Ascending aorta (tissue), 2 donors: Measurements from ENCODE around the gene NDUFB11. TPM values are rescaled to one million over a fixed set of nuclear protein-coding genes. Genes with fewer than 3 reads are reported as not detected.

Experiments used
- DNase-seq, 2 donors: peaks; one replicate each; pipeline ENCODE4 v3.0.0-alpha.2; 2019; ENCODE audit warnings: low spot score in 2 of 2
- H3K27ac ChIP-seq, 2 donors: fragments of 200-600 bp; sonication (generic); one replicate each; pipeline ENCODE4 v1.5.1; 2016 to 2017; ENCODE audit warnings: mild to moderate bottlenecking in 1 of 2
- H3K27me3 ChIP-seq: fragments of 200-600 bp; sonication (generic); one replicate; pipeline ENCODE4 v1.5.1; 2017
- H3K36me3 ChIP-seq, 2 donors: fragments of 200-600 bp; sonication (generic); one replicate each; pipeline ENCODE4 v1.5.1; 2016
- H3K4me1 ChIP-seq, 2 donors: fragments of 200-600 bp; sonication (generic); one replicate each; pipeline ENCODE4 v1.5.1; 2016 to 2017; ENCODE audit warnings: mild to moderate bottlenecking in 1 of 2
- H3K4me3 ChIP-seq, 2 donors: fragments of 200-600 bp; sonication (generic); one replicate each; pipeline ENCODE4 v1.5.1; 2016 to 2017; ENCODE audit warnings: mild to moderate bottlenecking in 1 of 2
- H3K9me3 ChIP-seq, 2 donors: fragments of 200-600 bp; sonication (generic); one replicate each; pipeline ENCODE4 v1.5.1; 2016
- intact Hi-C: fragments of 100-400 bp; cut with DNase I; formaldehyde crosslinking; loops from one replicate; pipeline ENCODE4 v1.15.1; 2023
- total RNA-seq: library from RNA; depleted of rRNA; stranded (reverse); fragments of >200 nt; gene quantifications from one replicate; pipeline ENCODE4 v1.1.0, GENCODE V29; 2016
- TF ChIP-seq, protein P1 (sequence below), 3 experiments: fragments of 200-600 bp in 2 of 3; fragments of 450-650 bp in 1 of 3; sonication (generic) in 2 of 3; IDR thresholded peaks; one replicate each; pipeline ENCODE4 v1.5.1; 2016 to 2019; ENCODE audit warnings: antibody characterized with exemption in 3 of 3, mild to moderate bottlenecking in 1 of 3, moderate library complexity in 1 of 3

NDUFB11 gene
- total RNA-seq, 1 donor from 2014 or later = 122 TPM

DNA sequence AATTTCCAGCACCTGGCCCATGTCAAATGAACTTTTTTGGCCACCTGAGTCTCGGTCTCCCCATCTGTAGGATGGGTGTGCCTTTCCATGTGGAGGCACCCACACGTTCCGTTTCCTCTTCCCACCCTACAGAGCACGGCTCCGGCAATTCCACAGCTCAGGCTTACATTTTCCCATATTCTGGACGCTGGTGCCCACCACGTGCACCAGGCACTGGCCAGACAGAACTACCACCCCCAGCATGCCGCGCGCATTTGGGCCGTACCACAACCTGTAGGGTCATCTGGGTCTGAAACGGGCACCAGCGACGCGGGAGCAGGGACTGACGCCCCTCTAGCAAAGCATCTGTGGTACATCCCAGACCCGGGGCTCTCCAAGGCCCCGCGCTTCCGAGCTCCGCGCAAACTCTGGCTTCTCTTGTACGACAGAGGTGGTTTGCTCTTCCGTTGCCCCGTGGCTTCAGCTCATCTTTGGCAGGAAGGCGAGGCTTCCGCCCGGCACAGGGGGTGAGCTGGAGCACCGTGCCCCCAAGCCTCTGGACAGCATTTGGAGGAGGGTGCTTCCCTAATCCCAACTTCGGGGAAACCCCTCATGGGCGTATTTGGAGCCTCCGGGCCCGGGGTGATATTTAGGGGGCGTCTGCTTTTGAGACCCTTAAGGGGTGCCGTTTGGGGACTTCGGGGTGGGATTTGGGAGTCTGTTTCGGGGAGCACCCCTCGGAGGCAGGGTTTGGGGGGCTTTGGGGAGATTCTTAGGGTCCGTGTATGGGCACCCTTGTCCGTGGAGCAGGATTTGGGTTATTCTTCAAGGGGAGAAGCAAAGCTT is 46.2 kb upstream of the NDUFB11 start:
- Histone ChIP-seq H3K27me3 (no peaks in the 10 kb centered on the region), H3K9me3 (no peaks in the 10 kb centered on the region), H3K27ac (no peak overlapping the region), H3K36me3 (peaks cover 0 to 4% of the 10 kb centered on the region in 2 donors), H3K4me1 (peaks cover 3 to 12% of the 10 kb centered on the region in 2 donors), H3K4me3 (peak overlapping the region; percentile 53 to 61)
- intact Hi-C loops = loop anchor here (2.0 to 10.0 kb wide), 5 partner anchors 42 to 464 kb away; partner anchors contain the start of genes ELK1, NDUFB11, RBM10 and USP11
- TF ChIP-seq, protein P1, sequence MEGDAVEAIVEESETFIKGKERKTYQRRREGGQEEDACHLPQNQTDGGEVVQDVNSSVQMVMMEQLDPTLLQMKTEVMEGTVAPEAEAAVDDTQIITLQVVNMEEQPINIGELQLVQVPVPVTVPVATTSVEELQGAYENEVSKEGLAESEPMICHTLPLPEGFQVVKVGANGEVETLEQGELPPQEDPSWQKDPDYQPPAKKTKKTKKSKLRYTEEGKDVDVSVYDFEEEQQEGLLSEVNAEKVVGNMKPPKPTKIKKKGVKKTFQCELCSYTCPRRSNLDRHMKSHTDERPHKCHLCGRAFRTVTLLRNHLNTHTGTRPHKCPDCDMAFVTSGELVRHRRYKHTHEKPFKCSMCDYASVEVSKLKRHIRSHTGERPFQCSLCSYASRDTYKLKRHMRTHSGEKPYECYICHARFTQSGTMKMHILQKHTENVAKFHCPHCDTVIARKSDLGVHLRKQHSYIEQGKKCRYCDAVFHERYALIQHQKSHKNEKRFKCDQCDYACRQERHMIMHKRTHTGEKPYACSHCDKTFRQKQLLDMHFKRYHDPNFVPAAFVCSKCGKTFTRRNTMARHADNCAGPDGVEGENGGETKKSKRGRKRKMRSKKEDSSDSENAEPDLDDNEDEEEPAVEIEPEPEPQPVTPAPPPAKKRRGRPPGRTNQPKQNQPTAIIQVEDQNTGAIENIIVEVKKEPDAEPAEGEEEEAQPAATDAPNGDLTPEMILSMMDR (IDR thresholded peaks at IDR 0.05) = no peak
- DNase-seq = peak; percentile 48 to 90

DNA sequence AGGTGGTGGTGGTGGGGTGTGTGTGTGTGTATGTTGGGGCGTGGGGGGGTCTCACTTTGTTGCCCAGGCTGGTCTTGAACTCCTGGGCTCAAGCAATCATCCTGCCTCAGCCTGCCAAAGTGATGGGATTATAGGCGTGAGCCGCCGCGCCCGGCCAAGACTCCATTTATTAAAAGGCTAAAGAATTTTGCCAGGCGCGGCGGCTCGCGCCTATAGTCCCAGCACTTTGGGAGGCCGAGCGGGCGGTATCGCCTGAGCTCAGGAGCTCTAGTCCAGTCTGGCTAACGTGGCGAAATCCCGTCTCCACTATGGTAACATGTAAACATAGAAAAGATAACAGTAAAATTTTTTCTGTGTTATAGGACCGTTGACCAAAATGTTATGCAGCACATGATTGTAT is 45.4 kb upstream of the NDUFB11 start:
- H3K27ac ChIP-seq = no peak overlapping the region
- no peaks in the 10 kb centered on the region for H3K9me3 ChIP-seq
- DNase-seq = no peak
- H3K4me3 ChIP-seq = no peak overlapping the region
- intact Hi-C loops = loop anchor here (2.0 to 10.0 kb wide), 5 partner anchors 42 to 465 kb away; partner anchors contain the start of genes ELK1, NDUFB11, RBM10 and USP11
- no peaks in the 10 kb centered on the region for H3K27me3 ChIP-seq
- TF ChIP-seq, protein P1 (IDR thresholded peaks at IDR 0.05) = no peak
- H3K36me3 ChIP-seq = peaks cover 0 to 12% of the 10 kb centered on the region in 2 donors
- peaks cover 0 to 6% of the 10 kb centered on the region in 2 donors for H3K4me1 ChIP-seq

- TF ChIP-seq, protein P1 (IDR thresholded peaks at IDR 0.05) = no peak
- Histone ChIP-seq H3K27ac (no peak overlapping the region), H3K4me3 (no peak overlapping the region), H3K27me3 (no peaks in the 10 kb centered on the region), H3K36me3 (peaks cover 7 to 23% of the 10 kb centered on the region in 2 donors), H3K9me3 (no peaks in the 10 kb centered on the region), H3K4me1 (no peaks in the 10 kb centered on the region)
- DNase-seq = no peak
- intact Hi-C loops = no loop called here
These were observed 42.7 kb upstream of the NDUFB11 start for GRCh38 chrX:47187106-47187677.

- TF ChIP-seq, protein P1 (IDR thresholded peaks at IDR 0.05) = no peak
- H3K4me3 ChIP-seq = no peak overlapping the region
- intact Hi-C loops = no loop called here
- peaks cover 17 to 33% of the 10 kb centered on the region in 2 donors for H3K36me3 ChIP-seq
- no peaks in the 10 kb centered on the region for H3K4me1 ChIP-seq
- no peaks in the 10 kb centered on the region for H3K27me3 ChIP-seq
- DNase-seq = no peak
- no peaks in the 10 kb centered on the region for H3K9me3 ChIP-seq
- H3K27ac ChIP-seq = no peak overlapping the region
These were observed 41.7 kb upstream of the NDUFB11 start for GRCh38 chrX:47186096-47186740.

DNA sequence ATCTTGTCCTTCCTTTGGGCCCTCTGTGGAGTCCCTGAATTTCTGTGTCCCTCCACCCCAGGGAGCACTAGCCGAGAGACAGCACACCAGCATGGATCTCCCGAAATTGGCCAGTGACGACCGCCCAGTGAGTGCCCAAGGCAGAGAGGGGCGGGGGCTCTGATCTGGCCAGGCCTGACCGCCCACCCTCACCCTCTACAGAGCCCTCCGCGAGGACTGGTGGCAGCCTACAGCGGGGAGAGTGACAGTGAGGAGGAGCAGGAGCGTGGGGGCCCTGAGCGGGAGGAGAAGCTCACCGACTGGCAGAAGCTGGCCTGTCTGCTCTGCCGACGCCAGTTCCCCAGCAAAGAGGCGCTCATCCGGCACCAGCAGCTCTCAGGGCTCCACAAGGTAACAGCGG is 40.7 kb upstream of the NDUFB11 start:
- no peaks in the 10 kb centered on the region for H3K27me3 ChIP-seq

More for the DNA sequence above, 40.7 kb upstream of the NDUFB11 start:
- intact Hi-C loops = no loop called here
- no peaks in the 10 kb centered on the region for H3K4me1 ChIP-seq
- H3K4me3 ChIP-seq = no peak overlapping the region
- H3K27ac ChIP-seq = no peak overlapping the region
- peaks cover 25 to 43% of the 10 kb centered on the region in 2 donors for H3K36me3 ChIP-seq
- no peak for DNase-seq
- TF ChIP-seq, protein P1 (IDR thresholded peaks at IDR 0.05) = no peak
- H3K9me3 ChIP-seq = no peaks in the 10 kb centered on the region
